DOHH2 (cell line): Measurements from ENCODE around the gene RNF145.

Source experiments
- H3F3A ChIP-seq: fragments of 200-600 bp; sonication (generic), shearing (Covaris generic); 2 replicates; pipeline ENCODE4 v1.6.0; 2016; ENCODE audit warnings: antibody characterized with exemption, mild to moderate bottlenecking; ENCODE audit not compliant: control insufficient read depth, insufficient read depth
- H3K27ac ChIP-seq: fragments of 200-600 bp; sonication (generic); 2 replicates; pipeline ENCODE4 v1.5.1; 2014; ENCODE audit warnings: low read depth, mild to moderate bottlenecking, low read length, moderate library complexity
- H3K27me3 ChIP-seq: fragments of 200-600 bp; sonication (generic); 2 replicates; pipeline ENCODE4 v1.6.1; 2014; ENCODE audit warnings: mild to moderate bottlenecking, low read length, mixed read lengths; ENCODE audit not compliant: control insufficient read depth
- H3K36me3 ChIP-seq: fragments of 200-600 bp; sonication (generic); 2 replicates; pipeline ENCODE4 v1.6.1; 2014; ENCODE audit warnings: mild to moderate bottlenecking, low read length, moderate library complexity, mixed read lengths; ENCODE audit not compliant: control insufficient read depth
- H3K4me1 ChIP-seq: fragments of 200-600 bp; sonication (generic); 2 replicates; pipeline ENCODE4 v1.6.1; 2014; ENCODE audit warnings: mild to moderate bottlenecking, low read length, mixed read lengths; ENCODE audit not compliant: control insufficient read depth
- H3K4me2 ChIP-seq: fragments of 200-600 bp; sonication (generic); 2 replicates; pipeline ENCODE4 v1.6.0; 2014; ENCODE audit warnings: mild to moderate bottlenecking, low read length, moderate library complexity
- H3K4me3 ChIP-seq: fragments of 200-600 bp; sonication (generic); 2 replicates; pipeline ENCODE4 v1.5.1; 2014; ENCODE audit warnings: mild to moderate bottlenecking, low read length, mixed read lengths
- H3K79me2 ChIP-seq: fragments of 200-600 bp; sonication (generic); 2 replicates; pipeline ENCODE4 v1.6.1; 2014; ENCODE audit warnings: mild to moderate bottlenecking, low read length, mixed read lengths; ENCODE audit not compliant: control insufficient read depth
- H3K9me2 ChIP-seq: fragments of 200-600 bp; sonication (generic); replicated peaks from 2 replicates; pipeline ENCODE4 v1.6.1; 2014; ENCODE audit warnings: mild to moderate bottlenecking, low read length, mixed read lengths; ENCODE audit not compliant: control insufficient read depth
- H3K9me3 ChIP-seq: fragments of 200-600 bp; sonication (generic); 2 replicates; pipeline ENCODE4 v1.6.1; 2014; ENCODE audit warnings: antibody characterized with exemption, low read length, mixed read lengths; ENCODE audit not compliant: control insufficient read depth, insufficient read depth
- H4K20me1 ChIP-seq: fragments of 200-600 bp; sonication (generic); 2 replicates; pipeline ENCODE4 v1.6.0; 2014; ENCODE audit warnings: low read depth, mild to moderate bottlenecking, antibody characterized with exemption, low read length, moderate library complexity; ENCODE audit not compliant: control insufficient read depth, insufficient read depth
- CTCF ChIP-seq: fragments of 200-600 bp; sonication (generic); IDR thresholded peaks from one replicate; pipeline ENCODE4 v1.5.1; 2014; ENCODE audit warnings: antibody characterized with exemption, mild to moderate bottlenecking, low read depth, low read length; ENCODE audit not compliant: poor library complexity, severe bottlenecking
- EZH2phosphoT487 ChIP-seq: fragments of 200-600 bp; sonication (generic); IDR thresholded peaks from 2 replicates; pipeline ENCODE4 v1.6.1; 2017; ENCODE audit warnings: borderline replicate concordance, mild to moderate bottlenecking, antibody characterized with exemption, low read length, moderate library complexity, mixed read lengths

The RNF145 gene

GRCh38 chr5:159184236-159184635, 25.1 kb downstream of the RNF145 start:
- TF ChIP-seq EZH2phosphoT487 (no peak), CTCF (no peak)
- H3K9me3 ChIP-seq, result no peaks in the 10 kb centered on the region
- H3K4me1 ChIP-seq, result no peaks in the 10 kb centered on the region
- H3K4me2 ChIP-seq, result no peak overlapping the region
- H3K36me3 ChIP-seq, result peaks cover 60% of the 10 kb centered on the region
- H3K9me2 ChIP-seq, result no peaks in the 10 kb centered on the region
- no peaks in the 10 kb centered on the region for H3K27me3 ChIP-seq
- no peak overlapping the region for H3K27ac ChIP-seq
- H3F3A ChIP-seq, result 0 out of 2 replicates have a peak, but pooled peaks cover 4% of the 10 kb centered on the region
- H3K4me3 ChIP-seq, result no peak overlapping the region
- peaks cover 24% of the 10 kb centered on the region for H3K79me2 ChIP-seq
- peaks cover 3% of the 10 kb centered on the region; the same call in 1 of the 2 replicates for H4K20me1 ChIP-seq

GRCh38 chr5:159183247-159183646, 26.1 kb downstream of the RNF145 start:
- peaks cover 20% of the 10 kb centered on the region for H3K79me2 ChIP-seq
- no peak overlapping the region for H3K4me3 ChIP-seq
- no peaks in the 10 kb centered on the region for H3K9me2 ChIP-seq
- 0 out of 2 replicates have a peak, but pooled peaks cover 4% of the 10 kb centered on the region for H3F3A ChIP-seq
- H3K27me3 ChIP-seq, result no peaks in the 10 kb centered on the region
- H3K36me3 ChIP-seq, result peaks cover 61% of the 10 kb centered on the region
- no peaks in the 10 kb centered on the region for H3K9me3 ChIP-seq
- H3K4me2 ChIP-seq, result no peak overlapping the region
- H3K27ac ChIP-seq, result no peak overlapping the region
- TF ChIP-seq EZH2phosphoT487 (no peak), CTCF (no peak)
- peaks cover 3% of the 10 kb centered on the region; the same call in 1 of the 2 replicates for H4K20me1 ChIP-seq
- no peaks in the 10 kb centered on the region for H3K4me1 ChIP-seq

- no peak for TF ChIP-seq CTCF
- no peak for TF ChIP-seq EZH2phosphoT487
- H3K9me2 ChIP-seq, result no peaks in the 10 kb centered on the region
- H3K27me3 ChIP-seq, result no peaks in the 10 kb centered on the region
- H3K9me3 ChIP-seq, result no peaks in the 10 kb centered on the region
- no peak overlapping the region for H3K4me2 ChIP-seq
- peaks cover 61% of the 10 kb centered on the region for H3K36me3 ChIP-seq
- H4K20me1 ChIP-seq, result peaks cover 2% of the 10 kb centered on the region; the same call in 1 of the 2 replicates
- H3K4me1 ChIP-seq, result no peaks in the 10 kb centered on the region
- H3K79me2 ChIP-seq, result peaks cover 18% of the 10 kb centered on the region
- no peak overlapping the region for H3K27ac ChIP-seq
- H3K4me3 ChIP-seq, result no peak overlapping the region
- H3F3A ChIP-seq, result 0 out of 2 replicates have a peak, but pooled peaks cover 4% of the 10 kb centered on the region
These were observed 26.7 kb downstream of the RNF145 start for GRCh38 chr5:159182691-159183090.
